H1 (cell line): ENCODE results near the gene YAF2. TPM values are rescaled to one million over a fixed set of nuclear protein-coding genes. Genes with fewer than 3 reads are reported as not detected.

Experiments used
- CTCF ChIA-PET: fragments of 300-600 bp; sonication (Branson Sonifier 250); formaldehyde crosslinking; loops from one replicate; lab custom pipeline; 2021; ENCODE audit not compliant: partially characterized antibody; lab: Charles Lee
- POLR2A ChIA-PET: fragments of 300-600 bp; sonication (Branson Sonifier 250); formaldehyde crosslinking; loops from one replicate; lab custom pipeline; 2021; ENCODE audit warnings: inconsistent platforms; ENCODE audit not compliant: partially characterized antibody; lab: Charles Lee
- DNase-seq, 2 experiments: peaks; one replicate each; pipeline versions ENCODE4 v3.0.0 to v3.0.0-alpha.2; 2010 to 2022; ENCODE audit warnings: low spot score in 2 of 2, low read depth in 1 of 2, mixed read lengths in 1 of 2
- FAIRE-seq: peaks from 2 replicates; lab custom pipeline; 2011; peaks lifted over from hg19 to GRCh38; lab: Jason Lieb, UNC
- H2AFZ ChIP-seq: 2 replicates; pipeline ENCODE4 v1.8.1; 2012; ENCODE audit warnings: low read length, inconsistent platforms
- H2AK5ac ChIP-seq: 2 replicates; pipeline ENCODE4 v1.6.1; 2013; ENCODE audit warnings: low read depth, low read length
- H2BK120ac ChIP-seq: replicated peaks from 2 replicates; pipeline ENCODE3; 2013; ENCODE audit warnings: low read depth, low read length, inconsistent platforms
- H2BK12ac ChIP-seq: 2 replicates; pipeline ENCODE4 v1.6.1; 2013; ENCODE audit warnings: low read depth, low read length
- H2BK15ac ChIP-seq: 2 replicates; pipeline ENCODE4 v1.6.1; 2013; ENCODE audit warnings: low read length
- H2BK20ac ChIP-seq: 2 replicates; pipeline ENCODE4 v1.6.1; 2013; ENCODE audit warnings: low read length
- H2BK5ac ChIP-seq: 2 replicates; pipeline ENCODE4 v1.6.1; 2013; ENCODE audit warnings: low read depth, low read length
- H3K14ac ChIP-seq: 2 replicates; pipeline ENCODE4 v1.6.1; 2013; ENCODE audit warnings: inconsistent platforms; ENCODE audit not compliant: insufficient read length
- H3K18ac ChIP-seq: 2 replicates; pipeline ENCODE4 v1.6.1; 2013; ENCODE audit warnings: low read length; ENCODE audit errors: extremely low read depth
- H3K23ac ChIP-seq: 2 replicates; pipeline ENCODE4 v1.6.1; 2013; ENCODE audit warnings: inconsistent platforms; ENCODE audit not compliant: insufficient read length
- H3K23me2 ChIP-seq: 2 replicates; pipeline ENCODE4 v1.6.1; 2013; ENCODE audit warnings: low read depth, low read length
- H3K27ac ChIP-seq: 2 replicates; pipeline ENCODE4 v1.6.1; 2011; ENCODE audit warnings: low read depth, low read length, inconsistent platforms
- H3K27me3 ChIP-seq, 4 experiments: replicated peaks in 1 of 4; 1 replicate in 1 of 4; 2 replicates in 3 of 4; pipeline versions ENCODE4 v1.6.1 to v1.8.1; 2011 to 2013; ENCODE audit warnings: low read length in 3 of 4, mild to moderate bottlenecking in 3 of 4, inconsistent platforms in 2 of 4, mixed read lengths in 2 of 4, moderate library complexity in 1 of 4; ENCODE audit not compliant: control insufficient read depth in 3 of 4, insufficient read depth in 3 of 4; ENCODE audit errors: extremely low read depth in 1 of 4
- H3K36me3 ChIP-seq, 4 experiments: 2 replicates each; pipeline versions ENCODE4 v1.6.1 to v1.8.1; 2011 to 2013; ENCODE audit warnings: mild to moderate bottlenecking in 4 of 4, low read length in 3 of 4, moderate library complexity in 2 of 4, control low read depth in 1 of 4, inconsistent platforms in 1 of 4; ENCODE audit not compliant: insufficient read depth in 4 of 4, control insufficient read depth in 2 of 4
- H3K4ac ChIP-seq: replicated peaks from 2 replicates; pipeline ENCODE3; 2013; ENCODE audit warnings: low read length, low read depth, mixed read lengths, inconsistent platforms; ENCODE audit not compliant: insufficient read length
- H3K4me1 ChIP-seq, 4 experiments: replicated peaks in 1 of 4; 1 replicate in 1 of 4; 2 replicates in 3 of 4; pipeline versions ENCODE4 v1.6.1 to v1.8.1; 2011 to 2013; ENCODE audit warnings: low read length in 3 of 4, inconsistent platforms in 2 of 4, mixed read lengths in 1 of 4; ENCODE audit not compliant: insufficient read depth in 4 of 4, control insufficient read depth in 3 of 4
- H3K4me2 ChIP-seq, 2 experiments: 2 replicates each; pipeline versions ENCODE4 v1.6.1 to v1.8.1; 2011 to 2013; ENCODE audit warnings: low read depth in 2 of 2, low read length in 2 of 2, control low read depth in 1 of 2, inconsistent platforms in 1 of 2, mild to moderate bottlenecking in 1 of 2; ENCODE audit not compliant: insufficient read depth in 1 of 2
- H3K4me3 ChIP-seq, 4 experiments: fragments of 200-600, 300-600 bp in 1 of 4; sonication (generic), shearing (Covaris generic), sonication (Bioruptor Twin) in 1 of 4; 2 replicates each; pipeline versions ENCODE4 v1.5.1 to v1.8.1; 2011 to 2016; ENCODE audit warnings: low read length in 4 of 4, low read depth in 3 of 4, control low read depth in 2 of 4, inconsistent platforms in 2 of 4, mild to moderate bottlenecking in 2 of 4, mixed read lengths in 1 of 4, moderate library complexity in 1 of 4; ENCODE audit not compliant: insufficient read depth in 2 of 4; ENCODE audit errors: extremely low read depth in 1 of 4
- H3K56ac ChIP-seq: replicated peaks from 2 replicates; pipeline ENCODE3; 2013; ENCODE audit warnings: low read depth, mild to moderate bottlenecking, mixed read lengths, low read length, inconsistent platforms; ENCODE audit not compliant: insufficient read length
- H3K79me1 ChIP-seq: 2 replicates; pipeline ENCODE4 v1.6.1; 2013; ENCODE audit warnings: low read depth, low read length, control low read depth
- H3K79me2 ChIP-seq, 2 experiments: 2 replicates each; pipeline versions ENCODE4 v1.6.1 to v1.8.1; 2012 to 2013; ENCODE audit warnings: low read length in 2 of 2, mild to moderate bottlenecking in 2 of 2, inconsistent platforms in 1 of 2; ENCODE audit not compliant: insufficient read depth in 2 of 2, control insufficient read depth in 1 of 2
- H3K9ac ChIP-seq, 4 experiments: replicated peaks in 1 of 4; 1 replicate in 1 of 4; 2 replicates in 3 of 4; pipeline versions ENCODE4 v1.6.1 to v1.8.1; 2011 to 2013; ENCODE audit warnings: low read depth in 3 of 4, low read length in 3 of 4, control low read depth in 2 of 4, mild to moderate bottlenecking in 2 of 4, moderate library complexity in 2 of 4, inconsistent platforms in 1 of 4; ENCODE audit errors: extremely low read depth in 1 of 4
- H3K9me3 ChIP-seq, 2 experiments: 2 replicates each; pipeline versions ENCODE4 v1.6.1 to v1.8.1; 2012 to 2013; ENCODE audit warnings: mild to moderate bottlenecking in 2 of 2, moderate library complexity in 2 of 2, control low read depth in 1 of 2, inconsistent platforms in 1 of 2, low read depth in 1 of 2, low read length in 1 of 2, mixed read lengths in 1 of 2; ENCODE audit not compliant: insufficient read depth in 2 of 2
- H4K20me1 ChIP-seq, 2 experiments: replicated peaks in 1 of 2; 2 replicates each; pipeline versions ENCODE3 to v1.8.1; 2011 to 2013; ENCODE audit warnings: inconsistent platforms in 2 of 2, low read length in 2 of 2, mild to moderate bottlenecking in 1 of 2; ENCODE audit not compliant: insufficient read depth in 2 of 2, control insufficient read depth in 1 of 2
- H4K5ac ChIP-seq: 2 replicates; pipeline ENCODE4 v1.6.1; 2013; ENCODE audit warnings: low read length, low read depth, mixed read lengths, inconsistent platforms; ENCODE audit not compliant: insufficient read length
- H4K8ac ChIP-seq: 2 replicates; pipeline ENCODE4 v1.8.0; 2013; ENCODE audit warnings: mild to moderate bottlenecking, moderate library complexity, low read length, inconsistent platforms; ENCODE audit not compliant: insufficient read depth; ENCODE audit errors: extremely low read depth
- H4K91ac ChIP-seq: replicated peaks from 2 replicates; pipeline ENCODE3; 2013; ENCODE audit warnings: low read length, mixed read lengths, inconsistent platforms; ENCODE audit not compliant: insufficient read length
- CBX5 ChIP-seq: fragments of 300-800, 300-1000 bp; sonication (generic); IDR thresholded peaks from 2 replicates; pipeline ENCODE4 v1.7.1; 2016; ENCODE audit warnings: antibody characterized with exemption, low read length, low read depth
- FOSL1 ChIP-seq: IDR thresholded peaks from 2 replicates; pipeline ENCODE4 v1.6.1; 2011; ENCODE audit warnings: mild to moderate bottlenecking, low read depth, low read length, moderate library complexity; ENCODE audit not compliant: insufficient read depth
- JUN ChIP-seq: IDR thresholded peaks from 2 replicates; pipeline ENCODE4 v1.6.1; 2011; ENCODE audit warnings: low read depth, mild to moderate bottlenecking, improper control_type of control experiment, low read length
- KDM1A ChIP-seq: fragments of 200-600, 300-600 bp; sonication (generic); IDR thresholded peaks from 2 replicates; pipeline ENCODE4 v1.7.1; 2016; ENCODE audit warnings: mild to moderate bottlenecking, low read length, borderline replicate concordance
- KDM5A ChIP-seq: fragments of 200-600 bp; IDR thresholded peaks from 2 replicates; pipeline ENCODE4 v1.7.1; 2012; ENCODE audit warnings: mild to moderate bottlenecking, low read length, inconsistent platforms, mixed read lengths
- MAFK ChIP-seq: IDR thresholded peaks from 2 replicates; pipeline ENCODE4 v1.6.1; 2012; ENCODE audit warnings: low read depth, mild to moderate bottlenecking, improper control_type of control experiment, low read length
- RFX5 ChIP-seq: IDR thresholded peaks from 2 replicates; pipeline ENCODE4 v1.6.1; 2011; ENCODE audit warnings: low read depth, low read length, improper control_type of control experiment, borderline replicate concordance
- TCF12 ChIP-seq: IDR thresholded peaks from 2 replicates; pipeline ENCODE4 v1.6.1; 2011; ENCODE audit warnings: low read depth, mild to moderate bottlenecking, low read length
- WGBS, 2 experiments: shearing (Covaris generic) in 1 of 2; methylation state at CpG; one replicate each; pipeline versions ENCODE4 v1.1.6 to v1.1.7; 2013 to 2015; ENCODE audit warnings: low lambda C conversion rate in 2 of 2, mixed read lengths in 2 of 2, inconsistent platforms in 1 of 2, low coverage in 1 of 2, missing lambda C conversion rate in 1 of 2; ENCODE audit not compliant: insufficient replicate concordance in 2 of 2, insufficient coverage in 1 of 2, insufficient read length in 1 of 2; ENCODE audit errors: extremely low coverage in 1 of 2, missing lambda C conversion rate in 1 of 2; 5-methylcytosine and 5-hydroxymethylcytosine counted together
- polyA plus RNA-seq, 7 experiments: library from polyadenylated mRNA; depleted of rRNA in 3 of 7; stranded (reverse) in 5 of 7; unstranded in 2 of 7; fragments of >200 nt in 5 of 7; fragments of 200-250 nt in 2 of 7; gene quantifications; 1 replicate in 5 of 7; 2 replicates in 1 of 7; 4 replicates in 1 of 7; pipeline versions ENCODE4 v1.2.1 to v1.2.3, GENCODE V29; 2011 to 2013; ENCODE audit warnings: missing spikeins in 2 of 7, mixed read lengths in 2 of 7
- total RNA-seq: library from RNA; stranded (reverse); fragmentation: NEBNext Ultra II Directional; extraction: Animal tissue kit (Norgen Biotek cat#: 25700); gene quantifications from 2 replicates; pipeline ENCODE4 v1.2.1, GENCODE V29; 2021

The YAF2 gene
- total and polyA plus RNA-seq, 2 of the 8 experiments (the other 6 are each of a cell fraction or from before 2014, with no cell fraction given), result 0.50 to 2.2 TPM

- Histone ChIP-seq H3K36me3 (no peaks in the 10 kb centered on the region), H3K23me2 (no peaks in the 10 kb centered on the region), H2AFZ (no peak overlapping the region), H4K91ac (no peak overlapping the region), H3K4me1 (no peaks in the 10 kb centered on the region), H4K5ac (no peak overlapping the region), H3K9me3 (no peaks in the 10 kb centered on the region), H3K79me2 (no peaks in the 10 kb centered on the region), H3K18ac (no peak overlapping the region), H3K56ac (no peak overlapping the region), H3K79me1 (no peaks in the 10 kb centered on the region), H2BK15ac (no peak overlapping the region), H2AK5ac (no peak overlapping the region), H3K4me3 (no peak overlapping the region), H3K9ac (no peak overlapping the region), H2BK120ac (no peak overlapping the region), H4K8ac (no peak overlapping the region), H3K23ac (no peak overlapping the region), H2BK5ac (no peak overlapping the region), H3K14ac (no peak overlapping the region), H3K4ac (no peak overlapping the region), H2BK20ac (no peak overlapping the region), H4K20me1 (no peaks in the 10 kb centered on the region), H2BK12ac (no peak overlapping the region), H3K4me2 (no peak overlapping the region), H3K27ac (no peak overlapping the region), H3K27me3 (no peaks in the 10 kb centered on the region)
- POLR2A ChIA-PET, result no interaction called here
- FAIRE-seq, result no peak
- TF ChIP-seq JUN, result no peak
- no peak for TF ChIP-seq FOSL1
- TF ChIP-seq KDM1A, result no peak
- TF ChIP-seq CBX5, result no peak
- no peak for TF ChIP-seq RFX5
- no peak for TF ChIP-seq TCF12
- TF ChIP-seq KDM5A, result no peak
- no peak for TF ChIP-seq MAFK
- TF ChIP-seq, all 59 proteins: peak for 0
- WGBS, 2 experiments, result 62% methylated on average over 3 of the region's 3 CpGs; no CpG with 5 or more reads in 1 of the 2 experiments
- CTCF ChIA-PET, result no interaction called here
- no peak for DNase-seq
Measured at GRCh38 chr12:42281278-42281677, 43.2 kb upstream of the YAF2 start.
